ENCODE measurements around the gene CAMK2G.
"Not testable (repeated sequence)": the region's sequence is repeated elsewhere in the genome, so short reads cannot be mapped to it uniquely, and the experiment has no call there.

The CAMK2G gene

GRCh38 chr10:73892310-73893030 lies 18.1 kb upstream of the CAMK2G start:
- no peak overlapping the region for H3K4me3 ChIP-seq (ENCODE audit: low read depth, low read length)
- no peak for TF ChIP-seq CTCF (IDR thresholded peaks at IDR 0.05; ENCODE audit: borderline replicate concordance, insufficient read depth, low read depth, low read length)

GRCh38 chr10:73891540-73891939 lies 17.2 kb upstream of the CAMK2G start:
- TF ChIP-seq CTCF (IDR thresholded peaks at IDR 0.05; ENCODE audit: borderline replicate concordance, insufficient read depth, low read depth, low read length), result no peak
- no peak overlapping the region for H3K4me3 ChIP-seq (ENCODE audit: low read depth, low read length)

- H3K4me3 ChIP-seq (ENCODE audit: low read depth, low read length), result not testable (repeated sequence)
Observed at GRCh38 chr10:73890830-73891229, 16.5 kb upstream of the CAMK2G start.

- no peak for TF ChIP-seq CTCF (IDR thresholded peaks at IDR 0.05; ENCODE audit: borderline replicate concordance, insufficient read depth, low read depth, low read length)
- H3K4me3 ChIP-seq (ENCODE audit: low read depth, low read length), result no peak overlapping the region
Observed at GRCh38 chr10:73890261-73890660, 15.9 kb upstream of the CAMK2G start.

DNA sequence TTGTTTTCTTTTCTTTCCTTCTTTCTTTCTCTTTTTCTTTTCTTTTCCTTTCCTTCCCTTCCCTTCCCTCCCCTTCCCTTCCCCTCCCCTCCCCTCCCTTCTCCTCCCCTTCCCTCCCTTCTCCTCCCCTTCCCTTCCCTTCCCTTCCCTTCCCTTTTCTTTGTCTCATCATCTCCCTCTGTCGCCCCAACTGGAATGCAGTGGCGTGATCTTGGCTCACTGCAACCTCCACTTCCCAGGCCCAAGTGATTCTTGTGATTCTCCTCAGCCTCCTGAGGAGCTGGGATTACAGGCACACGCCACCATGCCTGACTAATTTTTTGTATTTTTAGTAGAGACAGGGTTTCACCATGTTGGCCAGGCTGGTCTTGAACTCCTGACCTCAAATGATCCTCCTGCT lies 15.1 kb upstream of the CAMK2G start:
- not testable (repeated sequence) for H3K4me3 ChIP-seq (ENCODE audit: low read depth, low read length)

DNA sequence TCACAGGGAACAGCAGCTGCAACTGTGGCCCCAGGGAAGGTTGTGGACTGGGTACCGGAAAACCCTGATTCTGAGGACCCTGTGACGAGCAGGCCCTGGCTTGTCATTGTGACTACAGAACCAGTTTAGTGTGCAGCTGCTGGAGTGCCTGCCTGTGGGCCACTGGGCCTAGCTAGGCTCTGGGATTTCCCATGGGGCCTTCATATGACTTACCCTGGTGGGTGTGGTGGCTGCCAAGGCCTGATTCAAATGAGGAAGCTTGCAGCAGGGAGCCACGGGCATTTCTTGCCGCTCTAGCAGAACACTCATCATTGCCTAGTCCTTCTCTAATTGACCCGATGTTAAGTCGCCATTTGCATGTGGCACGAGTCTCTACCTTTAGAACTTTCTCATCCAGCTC lies 14.7 kb upstream of the CAMK2G start:
- no peak for TF ChIP-seq CTCF (IDR thresholded peaks at IDR 0.05; ENCODE audit: borderline replicate concordance, insufficient read depth, low read depth, low read length)
- no peak overlapping the region for H3K4me3 ChIP-seq (ENCODE audit: low read depth, low read length)

- TF ChIP-seq CTCF (IDR thresholded peaks at IDR 0.05; ENCODE audit: borderline replicate concordance, insufficient read depth, low read depth, low read length), result no peak
- H3K4me3 ChIP-seq (ENCODE audit: low read depth, low read length), result no peak overlapping the region
Observed at GRCh38 chr10:73888514-73888913, 14.2 kb upstream of the CAMK2G start.

DNA sequence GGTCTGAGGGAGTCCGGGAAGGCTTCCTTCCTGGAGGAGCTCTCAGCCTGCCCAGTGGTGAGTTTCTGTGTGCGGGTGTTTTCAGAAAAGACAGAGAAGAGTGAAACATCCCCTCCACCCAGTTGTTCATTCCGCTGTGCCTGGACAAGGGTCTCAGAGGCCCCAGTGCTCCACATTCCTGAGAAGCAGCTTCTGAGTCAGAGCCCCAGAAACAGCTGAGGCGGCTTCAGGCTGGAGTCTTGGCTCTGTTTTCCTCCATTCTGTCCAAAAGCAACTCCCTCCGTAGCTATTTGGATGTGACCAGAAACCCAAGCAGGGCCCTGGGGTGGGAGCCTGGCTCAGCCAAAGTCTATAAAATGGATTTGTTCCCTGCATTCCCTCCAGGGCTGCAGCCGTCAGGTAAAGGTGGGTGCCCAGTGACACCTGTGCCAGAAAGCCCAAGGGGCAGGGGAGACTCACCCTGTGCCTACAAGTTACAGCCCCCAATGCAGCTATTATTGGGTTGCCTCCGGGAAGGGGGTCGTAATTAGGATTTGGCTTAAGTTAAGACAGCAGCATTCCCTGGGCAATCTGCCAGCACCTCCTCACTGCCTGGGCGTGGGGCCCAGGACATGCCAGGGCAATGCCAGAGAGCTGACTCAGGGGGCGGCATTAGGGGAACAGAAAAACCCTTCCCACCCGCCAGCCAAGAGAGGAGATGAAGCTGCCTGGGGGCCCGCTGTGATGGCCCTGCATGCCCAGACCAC lies 13.1 kb upstream of the CAMK2G start:
- TF ChIP-seq CTCF (IDR thresholded peaks at IDR 0.05; ENCODE audit: borderline replicate concordance, insufficient read depth, low read depth, low read length), result no peak
- H3K4me3 ChIP-seq (ENCODE audit: low read depth, low read length), result no peak overlapping the region
